PC-9 (cell line): Measurements from ENCODE around the gene STX1A.

Experiments
- EZH2 ChIP-seq: fragments of 200-600 bp; sonication (generic); IDR thresholded peaks from 2 replicates; pipeline ENCODE4 v1.8.0; 2017; ENCODE audit warnings: antibody characterized with exemption, low read depth
- TF ChIP-seq, protein P1 (sequence below): fragments of 200-600 bp; sonication (generic); conservative IDR thresholded peaks from 2 replicates; pipeline ENCODE4 v1.6.1; 2017; ENCODE audit warnings: mixed run types, antibody characterized with exemption, mild to moderate bottlenecking, moderate library complexity

DNA sequence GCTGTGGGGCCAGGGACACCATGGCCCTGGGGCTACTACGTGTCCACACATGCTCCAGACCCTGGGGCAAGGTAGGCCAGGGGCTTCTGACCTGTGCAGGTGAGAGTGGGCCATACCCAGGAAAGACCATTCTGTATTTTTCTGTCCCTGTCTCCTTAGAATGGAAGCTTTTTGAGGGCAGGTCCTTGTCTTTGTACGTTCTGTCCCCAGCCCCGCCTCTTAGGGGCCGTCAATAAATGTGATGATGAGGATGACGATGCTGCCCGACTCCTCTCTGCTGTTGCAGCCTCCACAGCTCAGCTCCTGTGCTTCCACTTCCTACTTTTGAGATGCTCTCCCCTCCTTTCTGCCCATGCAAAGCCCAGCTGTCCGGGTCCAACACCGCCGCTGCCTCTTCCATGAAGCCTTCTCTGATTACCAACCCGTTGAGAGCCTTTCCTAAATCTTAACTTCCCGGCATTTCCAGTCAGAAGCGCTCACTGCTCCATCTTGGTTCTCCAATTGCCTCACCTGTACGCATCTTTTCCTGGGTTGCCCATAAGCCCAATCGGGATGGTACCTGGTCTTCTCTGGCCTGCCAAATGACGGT, 47.5 kb downstream of the STX1A start:
- TF ChIP-seq, protein P1, sequence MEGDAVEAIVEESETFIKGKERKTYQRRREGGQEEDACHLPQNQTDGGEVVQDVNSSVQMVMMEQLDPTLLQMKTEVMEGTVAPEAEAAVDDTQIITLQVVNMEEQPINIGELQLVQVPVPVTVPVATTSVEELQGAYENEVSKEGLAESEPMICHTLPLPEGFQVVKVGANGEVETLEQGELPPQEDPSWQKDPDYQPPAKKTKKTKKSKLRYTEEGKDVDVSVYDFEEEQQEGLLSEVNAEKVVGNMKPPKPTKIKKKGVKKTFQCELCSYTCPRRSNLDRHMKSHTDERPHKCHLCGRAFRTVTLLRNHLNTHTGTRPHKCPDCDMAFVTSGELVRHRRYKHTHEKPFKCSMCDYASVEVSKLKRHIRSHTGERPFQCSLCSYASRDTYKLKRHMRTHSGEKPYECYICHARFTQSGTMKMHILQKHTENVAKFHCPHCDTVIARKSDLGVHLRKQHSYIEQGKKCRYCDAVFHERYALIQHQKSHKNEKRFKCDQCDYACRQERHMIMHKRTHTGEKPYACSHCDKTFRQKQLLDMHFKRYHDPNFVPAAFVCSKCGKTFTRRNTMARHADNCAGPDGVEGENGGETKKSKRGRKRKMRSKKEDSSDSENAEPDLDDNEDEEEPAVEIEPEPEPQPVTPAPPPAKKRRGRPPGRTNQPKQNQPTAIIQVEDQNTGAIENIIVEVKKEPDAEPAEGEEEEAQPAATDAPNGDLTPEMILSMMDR, result no peak
- TF ChIP-seq EZH2, result no peak
